GM18909 (cell line): ENCODE data around the gene NCAN.
"Not testable (repeated sequence)": the region's sequence is repeated elsewhere in the genome, so short reads cannot be mapped to it uniquely, and the experiment has no call there.

Experiments
- ATAC-seq: cut with Tn5 transposase; IDR thresholded peaks from one replicate; pipeline ENCODE4 v1.9.1; 2021; ENCODE audit warnings: mild to moderate bottlenecking; ENCODE audit not compliant: unreplicated experiment, poor library complexity

NCAN gene

GRCh38 chr19:19223636-19224035, 11.9 kb downstream of the NCAN start:
- ATAC-seq, result no peak

GRCh38 chr19:19224150-19224851, 12.5 kb downstream of the NCAN start:
- no peak for ATAC-seq

GRCh38 chr19:19224852-19225494, 13.2 kb downstream of the NCAN start:
- ATAC-seq, result no peak

DNA sequence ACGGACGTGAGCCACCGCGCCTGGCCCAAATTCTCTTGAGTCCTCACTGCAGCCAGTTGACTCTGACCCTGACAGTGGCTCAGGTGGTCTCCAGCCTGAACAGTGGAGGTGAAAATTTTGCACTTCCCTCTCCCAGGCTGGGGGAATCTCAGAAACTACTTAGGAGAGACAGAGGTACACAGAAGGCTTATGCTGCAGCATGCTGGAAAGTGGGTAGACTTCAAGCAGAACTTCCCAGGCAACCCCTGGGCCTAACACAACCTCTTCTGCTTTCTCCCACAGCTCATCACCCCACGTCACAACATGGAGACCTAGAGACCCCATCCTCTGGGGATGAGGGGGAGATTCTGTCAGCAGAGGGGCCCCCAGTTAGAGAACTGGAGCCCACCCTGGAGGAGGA, 14.4 kb downstream of the NCAN start:
- no peak for ATAC-seq

- no peak for ATAC-seq
Observed at GRCh38 chr19:19226663-19227062, 14.9 kb downstream of the NCAN start.

DNA sequence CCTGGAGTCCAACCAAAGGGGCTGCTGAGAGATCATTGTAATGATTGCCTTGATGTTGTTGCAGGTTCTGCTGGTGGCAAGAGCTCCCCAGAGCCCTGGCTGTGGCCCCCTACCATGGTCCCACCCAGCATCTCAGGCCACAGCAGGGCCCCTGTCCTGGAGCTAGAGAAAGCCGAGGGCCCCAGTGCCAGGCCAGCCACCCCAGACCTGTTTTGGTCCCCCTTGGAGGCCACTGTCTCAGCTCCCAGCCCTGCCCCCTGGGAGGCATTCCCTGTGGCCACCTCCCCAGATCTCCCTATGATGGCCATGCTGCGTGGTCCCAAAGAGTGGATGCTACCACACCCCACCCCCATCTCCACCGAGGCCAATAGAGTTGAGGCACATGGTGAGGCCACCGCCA, 15.5 kb downstream of the NCAN start:
- no peak for ATAC-seq

DNA sequence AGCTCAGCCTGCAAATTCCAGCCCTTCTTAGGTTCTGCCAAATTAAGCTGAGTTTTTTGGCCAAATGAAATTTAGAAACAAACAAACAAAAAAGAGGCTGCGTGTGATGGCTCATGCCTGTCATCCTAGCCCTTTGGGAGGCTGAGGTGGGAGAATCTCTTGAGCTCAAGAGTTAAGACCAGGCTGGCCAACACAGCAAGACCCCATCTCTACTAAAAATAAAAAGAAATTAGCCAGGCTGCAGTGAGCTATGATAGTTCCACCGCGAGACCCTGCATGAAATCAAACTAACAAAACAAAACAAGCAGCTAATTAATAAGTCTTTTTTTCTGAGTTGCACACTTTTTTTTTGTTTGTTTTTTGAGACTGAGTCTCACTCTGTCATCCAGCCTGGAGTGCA, 17.9 kb downstream of the NCAN start:
- ATAC-seq, result no peak

DNA sequence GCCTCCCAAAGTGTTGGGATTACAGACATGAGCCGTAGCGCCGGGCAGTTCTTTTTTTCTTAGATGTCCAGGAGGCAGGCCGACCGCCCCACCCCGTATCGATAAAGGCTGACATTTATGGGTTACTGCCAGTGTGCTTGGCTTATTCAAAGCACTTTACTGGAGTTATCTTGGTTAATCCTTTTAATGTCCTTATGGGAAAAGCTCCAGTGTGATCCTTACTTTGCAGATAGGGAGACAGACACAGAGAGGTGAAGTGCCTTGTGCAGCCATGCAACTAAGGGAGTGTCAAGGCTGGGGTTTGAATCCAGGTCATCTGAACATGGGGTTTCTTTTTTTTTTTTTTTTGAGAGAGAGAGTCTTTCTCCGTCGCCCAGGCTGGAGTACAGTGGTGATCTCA, 19.2 kb downstream of the NCAN start:
- no peak for ATAC-seq

GRCh38 chr19:19232261-19232721, 20.5 kb downstream of the NCAN start:
- no peak for ATAC-seq

GRCh38 chr19:19234220-19234816, 22.6 kb downstream of the NCAN start:
- no peak for ATAC-seq

- ATAC-seq, result no peak
Observed at GRCh38 chr19:19236173-19236572, 24.4 kb downstream of the NCAN start.

DNA sequence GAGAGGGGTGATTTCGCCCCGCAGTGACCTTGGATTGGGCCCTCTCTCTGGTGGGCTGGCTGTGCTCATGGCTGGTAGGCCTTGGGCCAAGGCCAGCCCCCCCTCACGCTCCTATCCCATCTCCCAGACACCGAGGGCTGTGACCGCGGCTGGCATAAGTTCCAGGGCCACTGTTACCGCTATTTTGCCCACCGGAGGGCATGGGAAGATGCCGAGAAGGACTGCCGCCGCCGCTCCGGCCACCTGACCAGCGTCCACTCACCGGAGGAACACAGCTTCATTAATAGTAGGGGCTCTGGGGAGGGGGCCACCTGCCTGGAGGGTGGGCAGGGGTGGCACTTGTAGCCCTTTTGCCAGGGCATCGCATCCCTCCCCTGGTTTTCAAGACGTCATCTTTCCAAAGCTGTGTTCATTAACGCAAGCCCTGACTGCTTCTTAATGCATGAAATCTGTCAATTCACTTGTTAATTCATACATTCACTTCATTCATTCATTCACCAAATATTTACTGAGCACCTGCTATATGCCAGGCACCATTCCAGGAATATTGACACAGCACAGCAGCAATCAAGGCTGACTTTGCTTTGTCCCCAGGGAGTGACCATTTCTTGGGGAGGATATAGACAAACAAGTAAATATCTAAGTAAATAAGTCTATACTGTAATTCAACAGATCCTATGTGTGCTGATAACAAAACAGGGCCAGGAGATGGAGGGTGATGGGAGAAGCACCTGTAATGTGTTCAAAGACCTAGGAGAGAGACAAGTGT, 26.6 kb downstream of the NCAN start:
- no peak for ATAC-seq

GRCh38 chr19:19239675-19240074, 27.9 kb downstream of the NCAN start:
- ATAC-seq, result no peak

DNA sequence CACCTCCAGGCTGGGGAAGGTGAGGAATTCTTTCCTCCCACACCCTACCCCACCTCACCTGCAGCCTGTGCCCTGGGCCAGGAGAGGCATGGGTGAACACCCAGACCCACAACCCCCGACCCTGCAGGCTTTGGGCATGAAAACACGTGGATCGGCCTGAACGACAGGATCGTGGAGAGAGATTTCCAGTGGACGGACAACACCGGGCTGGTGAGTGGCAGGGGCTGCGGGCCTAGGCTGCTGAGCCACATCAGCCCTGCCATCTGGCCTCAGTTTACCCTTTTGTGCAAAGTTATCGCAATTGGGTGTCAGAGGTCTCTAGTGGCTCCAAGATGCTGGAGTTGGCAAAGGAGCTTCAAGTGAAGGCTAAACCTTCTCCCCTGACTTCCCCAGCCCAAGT, 28.7 kb downstream of the NCAN start:
- no peak for ATAC-seq

GRCh38 chr19:19250196-19250801, 38.5 kb downstream of the NCAN start:
- no peak for ATAC-seq

DNA sequence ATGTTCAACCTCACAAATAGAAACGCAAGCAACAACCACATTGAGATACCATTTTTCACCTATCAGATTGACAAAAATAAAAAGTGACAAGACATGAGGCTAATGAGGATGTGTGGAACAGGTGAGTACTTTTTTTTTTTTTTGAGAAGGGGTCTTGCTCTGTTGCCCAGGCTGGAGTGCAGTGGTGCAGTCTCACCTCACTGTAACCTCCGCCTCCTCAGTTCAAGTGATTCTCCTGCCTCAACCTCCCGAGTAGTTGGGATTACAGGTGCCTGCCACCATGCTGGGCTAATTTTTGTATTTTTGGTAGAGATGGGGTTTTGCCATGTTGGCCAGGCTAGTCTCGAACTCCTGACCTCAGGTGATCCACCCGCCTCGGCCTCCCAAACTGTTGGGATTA, 41.7 kb downstream of the NCAN start:
- ATAC-seq, result not testable (repeated sequence)

GRCh38 chr19:19256072-19256969, 44.6 kb downstream of the NCAN start:
- no peak for ATAC-seq

DNA sequence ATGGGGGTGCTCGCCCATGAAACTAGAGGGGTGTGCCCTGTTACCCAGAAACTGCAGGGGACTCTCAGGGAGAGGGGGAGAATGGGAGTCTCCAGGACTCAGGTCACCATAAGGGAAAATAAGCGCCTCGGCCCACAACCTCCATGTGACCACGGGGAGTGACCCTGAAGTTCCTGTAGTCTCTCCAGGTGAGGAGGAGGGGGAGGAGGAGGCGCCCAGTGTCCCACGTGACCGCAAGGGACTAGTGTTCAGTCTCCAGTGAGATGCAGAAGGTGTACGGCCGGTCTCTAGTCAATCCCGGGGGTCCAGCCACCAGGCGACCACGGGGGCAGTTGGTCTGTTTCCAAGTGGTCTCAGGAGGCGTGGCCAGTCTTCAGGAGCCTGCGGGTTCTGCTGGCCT, 45.4 kb downstream of the NCAN start:
- no peak for ATAC-seq

DNA sequence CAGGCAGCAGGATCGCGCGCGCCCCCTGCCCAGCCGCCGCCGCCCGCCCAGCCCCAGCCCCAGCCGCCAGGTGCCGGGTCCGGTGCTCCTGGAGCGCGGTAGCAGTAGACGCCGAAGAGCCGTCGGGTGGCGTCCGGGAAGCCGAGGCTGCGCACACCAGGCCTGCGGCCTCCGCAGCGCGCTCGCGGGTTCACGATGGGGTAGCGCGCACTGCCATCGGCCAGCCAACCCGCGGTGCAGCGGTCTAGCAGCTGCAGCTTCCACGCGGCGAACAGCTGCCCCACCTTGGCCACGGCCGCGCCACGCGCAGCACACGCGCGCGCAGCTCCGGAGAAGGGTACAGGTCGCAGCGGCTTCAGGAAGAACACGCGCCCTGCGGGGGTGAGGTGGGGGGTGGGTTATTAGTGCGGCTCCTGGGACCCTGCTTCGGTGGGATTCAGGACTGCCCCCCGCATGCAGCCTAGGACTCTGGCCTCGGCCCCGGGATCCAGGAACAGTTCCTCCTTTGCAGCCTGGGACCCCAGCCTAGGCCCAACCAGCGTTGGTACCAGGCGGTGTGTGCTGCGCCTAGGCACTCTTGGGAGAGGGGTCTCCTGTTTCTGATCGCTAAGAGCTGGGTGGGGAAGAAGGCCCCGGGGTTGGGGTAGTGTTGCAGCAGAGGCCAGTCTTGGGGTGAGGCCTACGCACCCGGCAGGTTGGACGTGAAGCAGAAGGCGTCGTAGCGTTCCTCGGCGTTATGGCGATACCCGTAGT, 46.3 kb downstream of the NCAN start:
- ATAC-seq, result no peak
